ENCODE data around the gene RSRC1. TPM values are rescaled to one million over a fixed set of nuclear protein-coding genes. Genes with fewer than 3 reads are reported as not detected.
"Not testable (repeated sequence)": the region's sequence is repeated elsewhere in the genome, so short reads cannot be mapped to it uniquely, and the experiment has no call there.

The RSRC1 gene
- total RNA-seq: 41.7 and 44.6 TPM in 2 replicates

- DNase-seq: peak; percentile 94
- H3K27me3 Mint-ChIP-seq: peaks cover 36% of the 10 kb centered on the region
- peaks cover 10% of the 10 kb centered on the region for H3K9me3 Mint-ChIP-seq
- peaks cover 30% of the 10 kb centered on the region for H3K36me3 Mint-ChIP-seq (ENCODE audit: low read depth)
- H3K4me1 Mint-ChIP-seq: peaks cover 43% of the 10 kb centered on the region
- H3K27ac Mint-ChIP-seq: peak within 1 kb of the TSS; percentile 75
- intact Hi-C loops (cut with micrococcal nuclease): loop anchor here (1.0 to 10.0 kb wide), 7 partner anchors 12 to 1655 kb away; partner anchors contain the start of genes GFM1 and MFSD1
- H3K4me3 Mint-ChIP-seq: peak within 1 kb of the TSS; percentile 91
These were observed at the start of gene RSRC1 for GRCh38 chr3:158109804-158110657. Gene RSRC1, plus strand, starts transcription at chr3:158110089. Its CDS starts 12,016 bp downstream, at chr3:158122105.

- H3K27ac Mint-ChIP-seq; H3K27me3 Mint-ChIP-seq; DNase-seq; intact Hi-C loops (cut with micrococcal nuclease); H3K4me1 Mint-ChIP-seq; H3K4me3 Mint-ChIP-seq; H3K36me3 Mint-ChIP-seq (ENCODE audit: low read depth); H3K9me3 Mint-ChIP-seq: not testable (repeated sequence)
These were observed 44.3 kb upstream of the RSRC1 start for GRCh38 chr3:158065574-158065973.

- DNase-seq: no peak
- Mint-ChIP-seq H3K9me3 (no peaks in the 10 kb centered on the region), H3K27me3 (peaks cover 2% of the 10 kb centered on the region), H3K27ac (no peak overlapping the region), H3K36me3 (ENCODE audit: low read depth) (no peaks in the 10 kb centered on the region), H3K4me1 (no peaks in the 10 kb centered on the region), H3K4me3 (no peak overlapping the region)
- intact Hi-C loops (cut with micrococcal nuclease): no loop called here
These were observed 37.1 kb upstream of the RSRC1 start for GRCh38 chr3:158072790-158073189.

- Mint-ChIP-seq H3K4me3 (no peak overlapping the region), H3K36me3 (ENCODE audit: low read depth) (no peaks in the 10 kb centered on the region), H3K9me3 (no peaks in the 10 kb centered on the region), H3K27ac (no peak overlapping the region), H3K4me1 (no peaks in the 10 kb centered on the region), H3K27me3 (peaks cover 2% of the 10 kb centered on the region)
- intact Hi-C loops (cut with micrococcal nuclease): no loop called here
- no peak for DNase-seq
These were observed 35.3 kb upstream of the RSRC1 start for GRCh38 chr3:158074591-158074990.

- no peak overlapping the region for H3K27ac Mint-ChIP-seq
- H3K36me3 Mint-ChIP-seq (ENCODE audit: low read depth): no peaks in the 10 kb centered on the region
- intact Hi-C loops (cut with micrococcal nuclease): no loop called here
- peaks cover 6% of the 10 kb centered on the region for H3K27me3 Mint-ChIP-seq
- H3K9me3 Mint-ChIP-seq: no peaks in the 10 kb centered on the region
- no peak overlapping the region for H3K4me3 Mint-ChIP-seq
- no peaks in the 10 kb centered on the region for H3K4me1 Mint-ChIP-seq
- no peak for DNase-seq
These were observed 30.3 kb upstream of the RSRC1 start for GRCh38 chr3:158079599-158079998.

GRCh38 chr3:158084651-158085050 lies 25.2 kb upstream of the RSRC1 start:
- Mint-ChIP-seq H3K4me1 (no peaks in the 10 kb centered on the region), H3K27me3 (peaks cover 28% of the 10 kb centered on the region), H3K27ac (no peak overlapping the region), H3K36me3 (ENCODE audit: low read depth) (no peaks in the 10 kb centered on the region), H3K9me3 (no peaks in the 10 kb centered on the region), H3K4me3 (no peak overlapping the region)
- intact Hi-C loops (cut with micrococcal nuclease): no loop called here
- DNase-seq: no peak

- H3K9me3 Mint-ChIP-seq: no peaks in the 10 kb centered on the region
- no peaks in the 10 kb centered on the region for H3K36me3 Mint-ChIP-seq (ENCODE audit: low read depth)
- H3K27me3 Mint-ChIP-seq: peaks cover 35% of the 10 kb centered on the region
- no peak for DNase-seq
- H3K4me1 Mint-ChIP-seq: no peaks in the 10 kb centered on the region
- intact Hi-C loops (cut with micrococcal nuclease): no loop called here
- H3K4me3 Mint-ChIP-seq: no peak overlapping the region
- H3K27ac Mint-ChIP-seq: no peak overlapping the region
These were observed 24.5 kb upstream of the RSRC1 start for GRCh38 chr3:158085358-158085757.

- H3K27me3 Mint-ChIP-seq: peaks cover 38% of the 10 kb centered on the region
- intact Hi-C loops (cut with micrococcal nuclease): no loop called here
- no peaks in the 10 kb centered on the region for H3K36me3 Mint-ChIP-seq (ENCODE audit: low read depth)
- H3K4me1 Mint-ChIP-seq: no peaks in the 10 kb centered on the region
- no peak overlapping the region for H3K4me3 Mint-ChIP-seq
- no peak overlapping the region for H3K27ac Mint-ChIP-seq
- no peak for DNase-seq
- no peaks in the 10 kb centered on the region for H3K9me3 Mint-ChIP-seq
These were observed 24.0 kb upstream of the RSRC1 start for GRCh38 chr3:158085931-158086330.

GRCh38 chr3:158086361-158086760 lies 23.5 kb upstream of the RSRC1 start:
- DNase-seq: no peak
- H3K27me3 Mint-ChIP-seq: peaks cover 40% of the 10 kb centered on the region
- intact Hi-C loops (cut with micrococcal nuclease): no loop called here
- H3K27ac Mint-ChIP-seq: no peak overlapping the region
- no peaks in the 10 kb centered on the region for H3K4me1 Mint-ChIP-seq
- H3K9me3 Mint-ChIP-seq: no peaks in the 10 kb centered on the region
- H3K4me3 Mint-ChIP-seq: no peak overlapping the region
- no peaks in the 10 kb centered on the region for H3K36me3 Mint-ChIP-seq (ENCODE audit: low read depth)

- peaks cover 44% of the 10 kb centered on the region for H3K27me3 Mint-ChIP-seq
- H3K4me1 Mint-ChIP-seq: no peaks in the 10 kb centered on the region
- no peak overlapping the region for H3K27ac Mint-ChIP-seq
- H3K36me3 Mint-ChIP-seq (ENCODE audit: low read depth): no peaks in the 10 kb centered on the region
- H3K4me3 Mint-ChIP-seq: no peak overlapping the region
- intact Hi-C loops (cut with micrococcal nuclease): no loop called here
- H3K9me3 Mint-ChIP-seq: no peaks in the 10 kb centered on the region
- DNase-seq: no peak
These were observed 23.1 kb upstream of the RSRC1 start for GRCh38 chr3:158086776-158087175.

GRCh38 chr3:158091531-158091930 lies 18.4 kb upstream of the RSRC1 start:
- H3K4me1 Mint-ChIP-seq: peaks cover 4% of the 10 kb centered on the region
- H3K9me3 Mint-ChIP-seq: no peaks in the 10 kb centered on the region
- no peak overlapping the region for H3K4me3 Mint-ChIP-seq
- no peaks in the 10 kb centered on the region for H3K36me3 Mint-ChIP-seq (ENCODE audit: low read depth)
- peaks cover 74% of the 10 kb centered on the region for H3K27me3 Mint-ChIP-seq
- no peak overlapping the region for H3K27ac Mint-ChIP-seq
- DNase-seq: no peak
- intact Hi-C loops (cut with micrococcal nuclease): loop anchor here (5.0 to 10.0 kb wide), 3 partner anchors 221 to 477 kb away; no protein-coding TSS in a partner anchor

- H3K4me3 Mint-ChIP-seq: no peak overlapping the region
- H3K36me3 Mint-ChIP-seq (ENCODE audit: low read depth): peaks cover 5% of the 10 kb centered on the region
- peaks cover 14% of the 10 kb centered on the region for H3K4me1 Mint-ChIP-seq
- H3K27ac Mint-ChIP-seq: no peak overlapping the region
- H3K9me3 Mint-ChIP-seq: peaks cover under 1% of the 10 kb centered on the region
- intact Hi-C loops (cut with micrococcal nuclease): loop anchor here (5.0 to 10.0 kb wide), 3 partner anchors 219 to 479 kb away; no protein-coding TSS in a partner anchor
- peaks cover 85% of the 10 kb centered on the region for H3K27me3 Mint-ChIP-seq
- no peak for DNase-seq
These were observed 16.4 kb upstream of the RSRC1 start for GRCh38 chr3:158093526-158093925.

- Mint-ChIP-seq H3K4me3 (no peak overlapping the region), H3K9me3 (peaks cover 6% of the 10 kb centered on the region), H3K4me1 (peaks cover 15% of the 10 kb centered on the region), H3K27ac (no peak overlapping the region), H3K27me3 (peaks cover 89% of the 10 kb centered on the region), H3K36me3 (ENCODE audit: low read depth) (peaks cover 5% of the 10 kb centered on the region)
- no peak for DNase-seq
- intact Hi-C loops (cut with micrococcal nuclease): loop anchor here (1.0 to 10.0 kb wide), 6 partner anchors 9 to 708 kb away; partner anchors contain the start of genes MFSD1 and PTX3
These were observed 15.4 kb upstream of the RSRC1 start for GRCh38 chr3:158094235-158095110.

All from activated CD4-positive, alpha-beta T cell treated with anti-CD3 and anti-CD28 coated beads, Interleukin-2, amount 10 ng/mL, durations not matched to agents 24 days and 14 days (primary cell).